Gastrocnemius medialis (tissue), 4 donors: ENCODE results near the gene KCTD15. TPM values are rescaled to one million over a fixed set of nuclear protein-coding genes. Genes with fewer than 3 reads are reported as not detected.

ENCODE experiments used
- ATAC-seq, 2 donors: fragments of 150-250 bp; one replicate each; pipeline ENCODE4 v1.9.1; 2016
- DNase-seq, 2 donors: peaks; one replicate each; pipeline ENCODE4 v3.0.0-alpha.2; 2019
- H3K27ac ChIP-seq, 4 donors: fragments of 200-600 bp; sonication (generic); 1 replicate in 1 of 4; 2 replicates in 3 of 4; pipeline ENCODE4 v1.5.1; 2016 to 2018; ENCODE audit warnings: mild to moderate bottlenecking in 2 of 4, moderate library complexity in 1 of 4
- H3K27me3 ChIP-seq, 3 donors: fragments of 200-600 bp; sonication (generic) in 2 of 3; 1 replicate in 1 of 3; 2 replicates in 2 of 3; pipeline versions ENCODE4 v1.5.1 to v1.6.0; 2016 to 2019; ENCODE audit warnings: mild to moderate bottlenecking in 1 of 3, moderate library complexity in 1 of 3
- H3K36me3 ChIP-seq, 2 donors: fragments of 200-600 bp; sonication (generic) in 1 of 2; one replicate each; pipeline ENCODE4 v1.5.1; 2017 to 2018
- H3K4me1 ChIP-seq, 2 donors: fragments of 200-600 bp; sonication (generic) in 1 of 2; one replicate each; pipeline ENCODE4 v1.5.1; 2016 to 2017; ENCODE audit warnings: mild to moderate bottlenecking in 2 of 2
- H3K4me3 ChIP-seq, 4 donors: fragments of 200-600 bp; sonication (generic) in 3 of 4; 1 replicate in 1 of 4; 2 replicates in 3 of 4; pipeline ENCODE4 v1.5.1; 2016 to 2019; ENCODE audit warnings: mild to moderate bottlenecking in 2 of 4
- H3K9me3 ChIP-seq, 3 donors: fragments of 200-600 bp; sonication (generic) in 2 of 3; 1 replicate in 1 of 3; 2 replicates in 2 of 3; pipeline ENCODE4 v1.5.1; 2016 to 2019
- POLR2A ChIP-seq, 2 donors: fragments of 450-650 bp; IDR thresholded peaks; one replicate each; pipeline ENCODE4 v1.6.1; 2017; ENCODE audit warnings: antibody characterized with exemption in 2 of 2, mild to moderate bottlenecking in 2 of 2, moderate library complexity in 2 of 2
- in situ Hi-C, 4 donors: fragments of 200-750 bp; cut with MboI; loops; one replicate each; pipeline versions ENCODE4 v1.15.0 to v1.8.0; 2017; ENCODE audit warnings: low sequenced_read_pairs in 4 of 4
- intact Hi-C: fragments of 100-400 bp; cut with DNase I; formaldehyde crosslinking; loops from one replicate; pipeline ENCODE4 v1.15.1; 2023; ENCODE audit warnings: low total_unique reads
- total RNA-seq, 4 donors: library from RNA; depleted of rRNA; stranded (reverse); fragments of >200 nt; gene quantifications; one replicate each; pipeline versions ENCODE4 v1.1.0 to v1.2.3, GENCODE V29; 2016
- TF ChIP-seq, protein P1 (sequence below), 5 experiments: fragments of 450-650 bp in 3 of 5; fragments of 200-600 bp in 2 of 5; sonication (generic) in 2 of 5; IDR thresholded peaks in 4 of 5; conservative IDR thresholded peaks in 1 of 5; 1 replicate in 4 of 5; 2 replicates in 1 of 5; pipeline ENCODE4 v1.5.1; 2016 to 2019; ENCODE audit warnings: antibody characterized with exemption in 5 of 5, mild to moderate bottlenecking in 3 of 5, moderate library complexity in 3 of 5

The KCTD15 gene
- total RNA-seq, 4 donors from 2014 or later: 1.9 to 14.8 (median 5.8) TPM

DNA sequence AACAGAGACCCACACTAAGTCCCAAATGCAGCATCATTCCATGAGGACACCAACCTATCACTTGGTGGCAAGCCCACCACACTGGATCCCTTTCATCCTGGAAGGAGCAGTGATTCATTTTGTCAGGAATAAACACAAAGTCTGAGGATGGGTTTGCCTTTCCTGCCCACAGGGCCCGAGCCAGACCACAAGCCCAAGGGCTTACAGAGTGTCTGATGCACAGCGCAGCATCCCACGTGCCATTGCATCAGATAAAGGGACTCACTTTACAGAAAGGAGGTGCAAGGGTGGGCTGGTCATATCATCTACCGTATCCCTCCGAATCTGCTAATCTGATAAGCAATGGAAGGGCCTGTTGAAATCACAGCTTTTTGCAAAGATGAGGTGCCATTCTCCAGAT lies 12.2 kb upstream of the KCTD15 start:
- ATAC-seq (no peak), DNase-seq (no peak)
- H3K36me3 ChIP-seq: no peaks in the 10 kb centered on the region
- no peak overlapping the region for H3K27ac ChIP-seq
- intact Hi-C loops (no loop called here), in situ Hi-C loops (loop anchor here in 3 of 4 donors (10.0 to 25.0 kb wide), 3 partner anchors 203 to 310 kb away; no protein-coding TSS in a partner anchor)
- H3K4me3 ChIP-seq: no peak overlapping the region
- peaks cover 4 to 12% (median 11%) of the 10 kb centered on the region in 3 donors for H3K27me3 ChIP-seq
- no peak for TF ChIP-seq POLR2A (IDR thresholded peaks at IDR 0.05)
- TF ChIP-seq, protein P1, sequence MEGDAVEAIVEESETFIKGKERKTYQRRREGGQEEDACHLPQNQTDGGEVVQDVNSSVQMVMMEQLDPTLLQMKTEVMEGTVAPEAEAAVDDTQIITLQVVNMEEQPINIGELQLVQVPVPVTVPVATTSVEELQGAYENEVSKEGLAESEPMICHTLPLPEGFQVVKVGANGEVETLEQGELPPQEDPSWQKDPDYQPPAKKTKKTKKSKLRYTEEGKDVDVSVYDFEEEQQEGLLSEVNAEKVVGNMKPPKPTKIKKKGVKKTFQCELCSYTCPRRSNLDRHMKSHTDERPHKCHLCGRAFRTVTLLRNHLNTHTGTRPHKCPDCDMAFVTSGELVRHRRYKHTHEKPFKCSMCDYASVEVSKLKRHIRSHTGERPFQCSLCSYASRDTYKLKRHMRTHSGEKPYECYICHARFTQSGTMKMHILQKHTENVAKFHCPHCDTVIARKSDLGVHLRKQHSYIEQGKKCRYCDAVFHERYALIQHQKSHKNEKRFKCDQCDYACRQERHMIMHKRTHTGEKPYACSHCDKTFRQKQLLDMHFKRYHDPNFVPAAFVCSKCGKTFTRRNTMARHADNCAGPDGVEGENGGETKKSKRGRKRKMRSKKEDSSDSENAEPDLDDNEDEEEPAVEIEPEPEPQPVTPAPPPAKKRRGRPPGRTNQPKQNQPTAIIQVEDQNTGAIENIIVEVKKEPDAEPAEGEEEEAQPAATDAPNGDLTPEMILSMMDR (IDR thresholded peaks at IDR 0.05 in 4 of 5, conservative IDR thresholded peaks at IDR 0.05 in 1 of 5): no peak
- no peaks in the 10 kb centered on the region for H3K4me1 ChIP-seq
- no peaks in the 10 kb centered on the region for H3K9me3 ChIP-seq

DNA sequence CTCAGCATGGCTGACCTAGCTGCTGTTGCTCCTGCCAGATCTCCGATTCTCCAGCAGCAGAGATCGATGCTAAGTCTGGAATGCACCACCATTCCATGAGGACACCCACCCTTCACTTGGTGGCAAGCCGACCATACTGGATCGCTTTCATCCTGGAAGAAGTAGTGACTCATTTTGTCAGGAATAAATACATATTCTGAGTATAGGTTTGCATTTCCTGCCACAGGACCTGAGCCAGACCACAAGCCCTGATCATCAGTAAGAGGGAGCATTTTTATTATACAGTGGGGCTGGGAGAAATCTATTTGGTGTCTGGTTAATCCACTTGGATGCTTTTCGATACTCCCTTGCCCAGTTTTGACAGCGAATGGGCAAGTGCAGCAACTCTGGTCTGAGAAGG lies 10.9 kb upstream of the KCTD15 start:
- intact Hi-C loops (no loop called here), in situ Hi-C loops (loop anchor here in 3 of 4 donors (10.0 to 25.0 kb wide), 3 partner anchors 202 to 309 kb away; no protein-coding TSS in a partner anchor)
- Histone ChIP-seq H3K4me1 (no peaks in the 10 kb centered on the region), H3K27me3 (peaks cover 1 to 6% (median 1%) of the 10 kb centered on the region in 3 donors), H3K36me3 (no peaks in the 10 kb centered on the region), H3K27ac (no peak overlapping the region), H3K4me3 (no peak overlapping the region), H3K9me3 (no peaks in the 10 kb centered on the region)
- DNase-seq (no peak), ATAC-seq (no peak)
- TF ChIP-seq, protein P1 (IDR thresholded peaks at IDR 0.05 in 4 of 5, conservative IDR thresholded peaks at IDR 0.05 in 1 of 5): no peak
- no peak for TF ChIP-seq POLR2A (IDR thresholded peaks at IDR 0.05)

DNA sequence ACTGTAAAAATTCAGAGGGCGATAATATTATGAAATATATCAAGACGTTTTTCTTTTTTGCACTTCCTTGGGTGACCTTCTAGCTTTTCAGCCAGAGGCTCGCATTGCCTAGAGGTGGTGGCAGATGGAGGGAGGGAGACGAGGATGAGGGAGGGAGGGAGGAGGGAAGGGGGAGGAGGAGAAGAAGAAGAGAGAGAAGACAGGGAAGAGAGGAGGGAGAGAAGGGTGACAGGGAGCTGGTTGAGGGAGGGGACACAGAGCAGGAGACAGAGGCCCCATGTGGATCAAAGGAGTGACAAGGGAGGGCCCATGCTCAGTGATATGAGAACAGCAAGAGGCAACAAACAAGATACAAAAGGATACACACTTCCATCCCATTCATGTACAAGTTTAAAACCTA lies 8.0 kb upstream of the KCTD15 start:
- TF ChIP-seq POLR2A (IDR thresholded peaks at IDR 0.05): no peak
- TF ChIP-seq, protein P1 (IDR thresholded peaks at IDR 0.05 in 4 of 5, conservative IDR thresholded peaks at IDR 0.05 in 1 of 5): no peak
- ATAC-seq (no peak), DNase-seq (no peak)
- no peak overlapping the region for H3K4me3 ChIP-seq
- no peak overlapping the region for H3K27ac ChIP-seq
- in situ Hi-C loops: loop anchor here in 3 of 4 donors (10.0 to 25.0 kb wide), 3 partner anchors 199 to 306 kb away; no protein-coding TSS in a partner anchor
- H3K9me3 ChIP-seq: no peaks in the 10 kb centered on the region
- no peaks in the 10 kb centered on the region for H3K36me3 ChIP-seq
- H3K27me3 ChIP-seq: peaks cover 0 to 7% (median 0%) of the 10 kb centered on the region in 3 donors
- intact Hi-C loops: no loop called here
- no peaks in the 10 kb centered on the region for H3K4me1 ChIP-seq

DNA sequence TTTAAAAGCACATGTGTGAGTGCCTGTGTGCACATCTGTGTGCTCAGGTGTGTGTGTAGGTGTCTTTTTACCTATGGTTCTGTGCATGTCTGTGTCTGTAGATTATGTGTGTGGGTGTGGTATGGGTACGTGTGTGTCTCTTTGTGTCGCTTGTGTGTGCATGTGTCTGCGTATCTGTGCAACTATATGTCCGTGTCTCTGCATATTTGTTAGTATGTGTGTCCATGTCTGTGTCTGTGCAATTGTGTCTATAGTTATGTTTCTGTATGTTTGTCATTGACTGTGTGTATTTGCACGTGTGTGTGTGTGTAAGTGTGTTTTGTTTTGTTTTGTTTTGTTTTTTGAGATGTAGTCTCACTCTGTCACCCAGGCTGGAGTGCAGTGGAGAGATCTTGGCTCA lies 7.3 kb upstream of the KCTD15 start:
- intact Hi-C loops (no loop called here), in situ Hi-C loops (loop anchor here in 3 of 4 donors (10.0 to 25.0 kb wide), 3 partner anchors 198 to 305 kb away; no protein-coding TSS in a partner anchor)
- no peak overlapping the region for H3K4me3 ChIP-seq
- no peaks in the 10 kb centered on the region for H3K36me3 ChIP-seq
- H3K27me3 ChIP-seq: peaks cover 0 to 7% (median 0%) of the 10 kb centered on the region in 3 donors
- no peak for TF ChIP-seq POLR2A (IDR thresholded peaks at IDR 0.05)
- TF ChIP-seq, protein P1 (IDR thresholded peaks at IDR 0.05 in 4 of 5, conservative IDR thresholded peaks at IDR 0.05 in 1 of 5): no peak
- DNase-seq: no peak
- peaks cover 0 to under 1% of the 10 kb centered on the region in 2 donors for H3K4me1 ChIP-seq
- ATAC-seq: no peak
- H3K9me3 ChIP-seq: no peaks in the 10 kb centered on the region
- no peak overlapping the region for H3K27ac ChIP-seq
